Thoracic aorta (tissue), 2 donors: ENCODE data around the gene COL4A4. TPM values are rescaled to one million over a fixed set of nuclear protein-coding genes. Genes with fewer than 3 reads are reported as not detected.

ENCODE experiments used
- ATAC-seq: fragments of 150-250 bp; one replicate; pipeline ENCODE4 v1.8.0; 2017; ENCODE audit warnings: low read depth; ENCODE audit not compliant: insufficient number of reproducible peaks, low FRiP score
- DNase-seq: peaks from one replicate; pipeline ENCODE4 v3.0.0-alpha.2; 2020; ENCODE audit warnings: low spot score
- H3K27ac ChIP-seq, 2 donors: fragments of 200-600 bp; sonication (generic); 1 replicate in 1 of 2; 2 replicates in 1 of 2; pipeline ENCODE4 v1.5.1; 2016; ENCODE audit warnings: mild to moderate bottlenecking in 2 of 2, moderate library complexity in 2 of 2
- H3K27me3 ChIP-seq: fragments of 200-600 bp; sonication (generic); replicated peaks from 2 replicates; pipeline ENCODE4 v1.6.0; 2016; ENCODE audit warnings: mild to moderate bottlenecking; ENCODE audit not compliant: insufficient read depth
- H3K36me3 ChIP-seq: fragments of 200-600 bp; sonication (generic); one replicate; pipeline ENCODE4 v1.5.1; 2016
- H3K4me1 ChIP-seq, 2 donors: fragments of 200-600 bp; sonication (generic); 1 replicate in 1 of 2; 2 replicates in 1 of 2; pipeline versions ENCODE4 v1.5.1 to v1.6.0; 2016; ENCODE audit warnings: low read depth in 2 of 2, mild to moderate bottlenecking in 1 of 2; ENCODE audit not compliant: control insufficient read depth in 1 of 2
- H3K4me3 ChIP-seq: fragments of 200-600 bp; sonication (generic); 2 replicates; pipeline ENCODE4 v1.5.1; 2016; ENCODE audit warnings: mild to moderate bottlenecking
- H3K9me3 ChIP-seq: fragments of 200-600 bp; sonication (generic); 2 replicates; pipeline ENCODE4 v1.5.1; 2016
- CTCF ChIP-seq: fragments of 200-600 bp; sonication (generic); IDR thresholded peaks from one replicate; pipeline ENCODE4 v1.5.1; 2019; ENCODE audit warnings: antibody characterized with exemption
- total RNA-seq, 2 donors: library from RNA; depleted of rRNA; stranded (reverse); fragments of >200 nt; gene quantifications; one replicate each; pipeline versions ENCODE4 v1.1.0 to v1.2.3, GENCODE V29; 2016

Gene COL4A4
- total RNA-seq, 2 donors from 2014 or later = 17.2 to 34.0 TPM

- Histone ChIP-seq H3K36me3 (no peaks in the 10 kb centered on the region), H3K27me3 (no peaks in the 10 kb centered on the region), H3K9me3 (no peaks in the 10 kb centered on the region), H3K4me1 (peaks cover 16 to 35% of the 10 kb centered on the region in 2 donors), H3K27ac (peak overlapping the region; percentile 46 to 81), H3K4me3 (no peak overlapping the region)
- no peak for TF ChIP-seq CTCF
- DNase-seq (no peak), ATAC-seq (peak; percentile 85)
Measured at GRCh38 chr2:226953206-226953605, 210.8 kb downstream of the COL4A4 start.

Other genes with a start within 250 kb of the COL4A4 start
- 10 to 100 TPM; 29.6 to 36.7 TPM for gene COL4A3, start 419 bp upstream of the COL4A4 start, total RNA-seq
- gene MFF, start 161.0 kb upstream of the COL4A4 start, total RNA-seq = 100 to 1,000 TPM; 109 to 113 TPM
- not detected for gene TM4SF20, start 215.1 kb upstream of the COL4A4 start, total RNA-seq
- gene SCYGR1, start 223.7 kb upstream of the COL4A4 start, total RNA-seq = not detected